Measurements from ENCODE around the gene AUTS2.

Gene AUTS2

GRCh38 chr7:70554646-70555045 lies 956.4 kb downstream of the AUTS2 start:
- TF ChIP-seq SUZ12 (IDR thresholded peaks at IDR 0.05; ENCODE audit: extremely low read depth, insufficient read depth, insufficient read length), result no peak
- TF ChIP-seq YY1 (IDR thresholded peaks at IDR 0.05; ENCODE audit: insufficient read depth, insufficient read length), result no peak
- TF ChIP-seq ZNF274 (IDR thresholded peaks at IDR 0.05; ENCODE audit: low read depth, low read length), result no peak
- Histone ChIP-seq H3K27me3 (ENCODE audit: insufficient read depth, insufficient read length) (no peaks in the 10 kb centered on the region), H3K9me3 (ENCODE audit: insufficient read depth, low read length) (no peaks in the 10 kb centered on the region; the same call in 1 of the 2 replicates), H3K9ac (ENCODE audit: insufficient read length, low read depth) (no peak overlapping the region), H3K36me3 (ENCODE audit: insufficient read depth, insufficient read length, low read length) (no peaks in the 10 kb centered on the region), H3K4me3 (ENCODE audit: insufficient read length, low read depth) (no peak overlapping the region), H3K4me1 (ENCODE audit: insufficient read depth, insufficient read length) (no peaks in the 10 kb centered on the region)
- no peak for DNase-seq (ENCODE audit: low read depth, low spot score)

- DNase-seq (ENCODE audit: low read depth, low spot score), result no peak
- Histone ChIP-seq H3K4me1 (ENCODE audit: insufficient read depth, insufficient read length) (no peaks in the 10 kb centered on the region), H3K27me3 (ENCODE audit: insufficient read depth, insufficient read length) (no peaks in the 10 kb centered on the region), H3K36me3 (ENCODE audit: insufficient read depth, insufficient read length, low read length) (no peaks in the 10 kb centered on the region), H3K4me3 (ENCODE audit: insufficient read length, low read depth) (no peak overlapping the region), H3K9ac (ENCODE audit: insufficient read length, low read depth) (no peak overlapping the region), H3K9me3 (ENCODE audit: insufficient read depth, low read length) (no peaks in the 10 kb centered on the region; the same call in 1 of the 2 replicates)
- TF ChIP-seq ZNF274 (IDR thresholded peaks at IDR 0.05; ENCODE audit: low read depth, low read length) (no peak), YY1 (IDR thresholded peaks at IDR 0.05; ENCODE audit: insufficient read depth, insufficient read length) (no peak), SUZ12 (IDR thresholded peaks at IDR 0.05; ENCODE audit: extremely low read depth, insufficient read depth, insufficient read length) (no peak)
Observed at GRCh38 chr7:70556761-70557160, 958.5 kb downstream of the AUTS2 start.

GRCh38 chr7:70557338-70557737 lies 959.1 kb downstream of the AUTS2 start:
- H3K27me3 ChIP-seq (ENCODE audit: insufficient read depth, insufficient read length), result no peaks in the 10 kb centered on the region
- no peaks in the 10 kb centered on the region for H3K4me1 ChIP-seq (ENCODE audit: insufficient read depth, insufficient read length)
- H3K9me3 ChIP-seq (ENCODE audit: insufficient read depth, low read length), result no peaks in the 10 kb centered on the region; the same call in 1 of the 2 replicates
- no peak overlapping the region for H3K9ac ChIP-seq (ENCODE audit: insufficient read length, low read depth)
- no peak for DNase-seq (ENCODE audit: low read depth, low spot score)
- H3K4me3 ChIP-seq (ENCODE audit: insufficient read length, low read depth), result no peak overlapping the region
- H3K36me3 ChIP-seq (ENCODE audit: insufficient read depth, insufficient read length, low read length), result no peaks in the 10 kb centered on the region
- TF ChIP-seq YY1 (IDR thresholded peaks at IDR 0.05; ENCODE audit: insufficient read depth, insufficient read length) (no peak), ZNF274 (IDR thresholded peaks at IDR 0.05; ENCODE audit: low read depth, low read length) (no peak), SUZ12 (IDR thresholded peaks at IDR 0.05; ENCODE audit: extremely low read depth, insufficient read depth, insufficient read length) (no peak)

- DNase-seq (ENCODE audit: low read depth, low spot score), result no peak
- no peak overlapping the region for H3K9ac ChIP-seq (ENCODE audit: insufficient read length, low read depth)
- no peaks in the 10 kb centered on the region for H3K4me1 ChIP-seq (ENCODE audit: insufficient read depth, insufficient read length)
- H3K9me3 ChIP-seq (ENCODE audit: insufficient read depth, low read length), result no peaks in the 10 kb centered on the region; the same call in 1 of the 2 replicates
- H3K4me3 ChIP-seq (ENCODE audit: insufficient read length, low read depth), result no peak overlapping the region
- TF ChIP-seq YY1 (IDR thresholded peaks at IDR 0.05; ENCODE audit: insufficient read depth, insufficient read length) (no peak), ZNF274 (IDR thresholded peaks at IDR 0.05; ENCODE audit: low read depth, low read length) (no peak), SUZ12 (IDR thresholded peaks at IDR 0.05; ENCODE audit: extremely low read depth, insufficient read depth, insufficient read length) (no peak)
- H3K27me3 ChIP-seq (ENCODE audit: insufficient read depth, insufficient read length), result no peaks in the 10 kb centered on the region
- H3K36me3 ChIP-seq (ENCODE audit: insufficient read depth, insufficient read length, low read length), result no peaks in the 10 kb centered on the region
Observed at GRCh38 chr7:70559815-70560214, 961.5 kb downstream of the AUTS2 start.

- Histone ChIP-seq H3K4me1 (ENCODE audit: insufficient read depth, insufficient read length) (no peaks in the 10 kb centered on the region), H3K4me3 (ENCODE audit: insufficient read length, low read depth) (no peak overlapping the region), H3K27me3 (ENCODE audit: insufficient read depth, insufficient read length) (no peaks in the 10 kb centered on the region), H3K9me3 (ENCODE audit: insufficient read depth, low read length) (no peaks in the 10 kb centered on the region; the same call in 1 of the 2 replicates), H3K36me3 (ENCODE audit: insufficient read depth, insufficient read length, low read length) (no peaks in the 10 kb centered on the region), H3K9ac (ENCODE audit: insufficient read length, low read depth) (no peak overlapping the region)
- TF ChIP-seq SUZ12 (IDR thresholded peaks at IDR 0.05; ENCODE audit: extremely low read depth, insufficient read depth, insufficient read length) (no peak), ZNF274 (IDR thresholded peaks at IDR 0.05; ENCODE audit: low read depth, low read length) (no peak), YY1 (IDR thresholded peaks at IDR 0.05; ENCODE audit: insufficient read depth, insufficient read length) (no peak)
- no peak for DNase-seq (ENCODE audit: low read depth, low spot score)
Observed at GRCh38 chr7:70563960-70564359, 965.7 kb downstream of the AUTS2 start.

GRCh38 chr7:70565721-70566370 lies 967.6 kb downstream of the AUTS2 start:
- Histone ChIP-seq H3K4me1 (ENCODE audit: insufficient read depth, insufficient read length) (no peaks in the 10 kb centered on the region), H3K36me3 (ENCODE audit: insufficient read depth, insufficient read length, low read length) (no peaks in the 10 kb centered on the region), H3K4me3 (ENCODE audit: insufficient read length, low read depth) (no peak overlapping the region), H3K9me3 (ENCODE audit: insufficient read depth, low read length) (no peaks in the 10 kb centered on the region), H3K27me3 (ENCODE audit: insufficient read depth, insufficient read length) (no peaks in the 10 kb centered on the region), H3K9ac (ENCODE audit: insufficient read length, low read depth) (no peak overlapping the region)
- TF ChIP-seq ZNF274 (IDR thresholded peaks at IDR 0.05; ENCODE audit: low read depth, low read length), result no peak
- no peak for TF ChIP-seq YY1 (IDR thresholded peaks at IDR 0.05; ENCODE audit: insufficient read depth, insufficient read length)
- TF ChIP-seq SUZ12 (IDR thresholded peaks at IDR 0.05; ENCODE audit: extremely low read depth, insufficient read depth, insufficient read length), result no peak
- DNase-seq (ENCODE audit: low read depth, low spot score), result no peak

- no peaks in the 10 kb centered on the region for H3K36me3 ChIP-seq (ENCODE audit: insufficient read depth, insufficient read length, low read length)
- TF ChIP-seq YY1 (IDR thresholded peaks at IDR 0.05; ENCODE audit: insufficient read depth, insufficient read length) (no peak), SUZ12 (IDR thresholded peaks at IDR 0.05; ENCODE audit: extremely low read depth, insufficient read depth, insufficient read length) (no peak)
- no peaks in the 10 kb centered on the region for H3K9me3 ChIP-seq (ENCODE audit: insufficient read depth, low read length)
- DNase-seq (ENCODE audit: low read depth, low spot score), result no peak
- no peaks in the 10 kb centered on the region for H3K27me3 ChIP-seq (ENCODE audit: insufficient read depth, insufficient read length)
- no peak overlapping the region for H3K4me3 ChIP-seq (ENCODE audit: insufficient read length, low read depth)
- H3K9ac ChIP-seq (ENCODE audit: insufficient read length, low read depth), result no peak overlapping the region
- no peaks in the 10 kb centered on the region for H3K4me1 ChIP-seq (ENCODE audit: insufficient read depth, insufficient read length)
Observed at GRCh38 chr7:70566671-70567070, 968.4 kb downstream of the AUTS2 start.
